Immature natural killer cell (primary cell): Measurements from ENCODE around the gene RNF5. TPM values are rescaled to one million over a fixed set of nuclear protein-coding genes. Genes with fewer than 3 reads are reported as not detected.
"Not testable (repeated sequence)": the region's sequence is repeated elsewhere in the genome, so short reads cannot be mapped to it uniquely, and the experiment has no call there.

Experiments
- DNase-seq, 3 donors: peaks; one replicate each; pipeline ENCODE4 v3.0.0; 2022; ENCODE audit warnings: mixed read lengths in 1 of 3
- H3K27ac Mint-ChIP-seq, 6 donors: one replicate each; pipeline ENCODE4 v1.8.0; 2020; ENCODE audit warnings: mixed read lengths in 6 of 6, mild to moderate bottlenecking in 5 of 6, inconsistent platforms in 4 of 6, moderate library complexity in 3 of 6
- H3K27me3 Mint-ChIP-seq, 3 donors: one replicate each; pipeline ENCODE4 v1.8.0; 2020 to 2021; ENCODE audit warnings: low read depth in 3 of 3, mild to moderate bottlenecking in 3 of 3, mixed read lengths in 3 of 3, moderate library complexity in 3 of 3, inconsistent platforms in 1 of 3
- H3K36me3 Mint-ChIP-seq, 3 donors: one replicate each; pipeline ENCODE4 v1.8.0; 2020; ENCODE audit warnings: mixed read lengths in 3 of 3, inconsistent platforms in 2 of 3, mild to moderate bottlenecking in 2 of 3
- H3K4me1 Mint-ChIP-seq, 2 donors: one replicate each; pipeline ENCODE4 v1.8.0; 2020; ENCODE audit warnings: inconsistent platforms in 2 of 2, mild to moderate bottlenecking in 2 of 2, mixed read lengths in 2 of 2, moderate library complexity in 1 of 2
- H3K4me3 Mint-ChIP-seq, 5 donors: one replicate each; pipeline ENCODE4 v1.8.0; 2020; ENCODE audit warnings: mild to moderate bottlenecking in 5 of 5, mixed read lengths in 5 of 5, inconsistent platforms in 3 of 5, moderate library complexity in 3 of 5
- H3K9me3 Mint-ChIP-seq, 6 donors: one replicate each; pipeline ENCODE4 v1.8.0; 2020; ENCODE audit warnings: mild to moderate bottlenecking in 6 of 6, mixed read lengths in 6 of 6, inconsistent platforms in 4 of 6, moderate library complexity in 3 of 6
- polyA plus RNA-seq, 3 donors: library from polyadenylated mRNA; unstranded; fragments of 300-500 nt; fragmentation: Illumina TruSeq; gene quantifications; one replicate each; pipeline ENCODE4 v1.2.3, GENCODE V29; 2021

Gene RNF5
- polyA plus RNA-seq = 100 to 1,000 TPM; 126 to 190 (median 165) TPM

GRCh38 chr6:32177788-32178546 is at the start of gene RNF5:
Gene RNF5, plus strand, starts transcription at chr6:32178405. Its CDS starts 107 bp downstream, at chr6:32178512.
- Mint-ChIP-seq H3K27ac (peak within 1 kb of the TSS; percentile 94 to 100 (median 98)), H3K4me3 (peak within 1 kb of the TSS; percentile 85 to 99 (median 91)), H3K27me3 (peaks cover 8 to 11% (median 9%) of the 10 kb centered on the region in 3 donors), H3K4me1 (peaks cover 66 to 67% of the 10 kb centered on the region in 2 donors), H3K36me3 (peaks cover 4 to 10% (median 6%) of the 10 kb centered on the region in 3 donors), H3K9me3 (no peaks in the 10 kb centered on the region)
- DNase-seq = peak; percentile 97 to 98 (median 98)

GRCh38 chr6:32128751-32129296 is 49.4 kb upstream of the RNF5 start:
- Mint-ChIP-seq H3K9me3 (no peaks in the 10 kb centered on the region), H3K36me3 (peaks cover 6 to 14% (median 11%) of the 10 kb centered on the region in 3 donors), H3K4me3 (peak overlapping the region; percentile 97 to 99 (median 98)), H3K27ac (peak overlapping the region; percentile 90 to 99 (median 98)), H3K27me3 (peaks cover 0 to 10% (median 3%) of the 10 kb centered on the region in 3 donors), H3K4me1 (peaks cover 50 to 58% of the 10 kb centered on the region in 2 donors)
- DNase-seq = no peak

- Mint-ChIP-seq H3K9me3 (no peaks in the 10 kb centered on the region), H3K36me3 (peaks cover 1 to 8% (median 5%) of the 10 kb centered on the region in 3 donors), H3K4me1 (peaks cover 45 to 51% of the 10 kb centered on the region in 2 donors), H3K27ac (peak overlapping the region; percentile 88 to 98 (median 96)), H3K27me3 (peaks cover 0 to 10% (median 3%) of the 10 kb centered on the region in 3 donors), H3K4me3 (peak overlapping the region; percentile 91 to 99 (median 96))
- no peak for DNase-seq
Measured at GRCh38 chr6:32129297-32130088, 48.7 kb upstream of the RNF5 start.

- Mint-ChIP-seq H3K36me3 (no peaks in the 10 kb centered on the region), H3K27me3 (peaks cover 0 to 10% (median 3%) of the 10 kb centered on the region in 3 donors), H3K4me3 (peak overlapping the region; percentile 1 to 68 (median 59)), H3K9me3 (no peaks in the 10 kb centered on the region), H3K27ac (peak overlapping the region in 2 of 6 donors; percentile 7 to 69), H3K4me1 (peaks cover 39 to 41% of the 10 kb centered on the region in 2 donors)
- DNase-seq = no peak
Measured at GRCh38 chr6:32131439-32131948, 46.7 kb upstream of the RNF5 start.

- H3K9me3 Mint-ChIP-seq = no peaks in the 10 kb centered on the region
Measured at GRCh38 chr6:32132110-32132509, 46.1 kb upstream of the RNF5 start.

GRCh38 chr6:32133786-32134185 is 44.4 kb upstream of the RNF5 start:
- no peak for DNase-seq
- Mint-ChIP-seq H3K4me1 (peaks cover 16 to 18% of the 10 kb centered on the region in 2 donors), H3K27me3 (peaks cover 0 to 7% (median 0%) of the 10 kb centered on the region in 3 donors), H3K9me3 (no peaks in the 10 kb centered on the region), H3K36me3 (no peaks in the 10 kb centered on the region), H3K27ac (no peak overlapping the region), H3K4me3 (no peak overlapping the region)

More at GRCh38 chr6:32132110-32132509, 46.1 kb upstream of the RNF5 start:
- Mint-ChIP-seq H3K36me3 (no peaks in the 10 kb centered on the region), H3K27ac (peak overlapping the region in 1 of 6 donors; percentile 7), H3K27me3 (peaks cover 0 to 7% (median 3%) of the 10 kb centered on the region in 3 donors), H3K4me1 (peaks cover 33 to 34% of the 10 kb centered on the region in 2 donors), H3K4me3 (peak overlapping the region in 2 of 5 donors; percentile 2 to 35)
- no peak for DNase-seq

GRCh38 chr6:32137454-32137853 is 40.8 kb upstream of the RNF5 start:
- H3K36me3 Mint-ChIP-seq = no peaks in the 10 kb centered on the region
- no peak for DNase-seq
- H3K4me3 Mint-ChIP-seq = no peak overlapping the region
- no peaks in the 10 kb centered on the region for H3K9me3 Mint-ChIP-seq
- peaks cover 2 to 4% (median 3%) of the 10 kb centered on the region in 3 donors for H3K27me3 Mint-ChIP-seq
- H3K27ac Mint-ChIP-seq = no peak overlapping the region
- no peaks in the 10 kb centered on the region for H3K4me1 Mint-ChIP-seq

GRCh38 chr6:32139590-32139989 is 38.6 kb upstream of the RNF5 start:
- H3K27me3 Mint-ChIP-seq = peaks cover 2 to 4% (median 3%) of the 10 kb centered on the region in 3 donors
- DNase-seq = no peak
- H3K4me3 Mint-ChIP-seq = no peak overlapping the region
- no peaks in the 10 kb centered on the region for H3K36me3 Mint-ChIP-seq
- no peaks in the 10 kb centered on the region for H3K4me1 Mint-ChIP-seq
- no peaks in the 10 kb centered on the region for H3K9me3 Mint-ChIP-seq
- no peak overlapping the region for H3K27ac Mint-ChIP-seq

GRCh38 chr6:32140420-32141046 is 37.7 kb upstream of the RNF5 start:
- peaks cover 2 to 6% (median 4%) of the 10 kb centered on the region in 3 donors for H3K27me3 Mint-ChIP-seq
- H3K36me3 Mint-ChIP-seq = no peaks in the 10 kb centered on the region
- peak overlapping the region in 1 of 6 donors; percentile 20 for H3K27ac Mint-ChIP-seq
- H3K9me3 Mint-ChIP-seq = no peaks in the 10 kb centered on the region
- no peak overlapping the region for H3K4me3 Mint-ChIP-seq
- no peak for DNase-seq
- H3K4me1 Mint-ChIP-seq = no peaks in the 10 kb centered on the region

- not testable (repeated sequence) for H3K27ac Mint-ChIP-seq, H3K9me3 Mint-ChIP-seq, H3K36me3 Mint-ChIP-seq, H3K4me3 Mint-ChIP-seq, DNase-seq
- H3K4me1 Mint-ChIP-seq = peaks cover 30 to 35% of the 10 kb centered on the region in 2 donors
- H3K27me3 Mint-ChIP-seq = peaks cover 6 to 19% (median 12%) of the 10 kb centered on the region in 3 donors
Measured at GRCh38 chr6:32144238-32144637, 34.0 kb upstream of the RNF5 start.

- Mint-ChIP-seq H3K4me1 (peaks cover 30 to 41% of the 10 kb centered on the region in 2 donors), H3K27me3 (peaks cover 7 to 23% (median 12%) of the 10 kb centered on the region in 3 donors), H3K4me3 (peak overlapping the region in 4 of 5 donors; percentile 2 to 61 (median 32)), H3K36me3 (peaks cover 0 to 7% (median 0%) of the 10 kb centered on the region in 3 donors), H3K27ac (peak overlapping the region in 3 of 6 donors; percentile 9 to 32 (median 13)), H3K9me3 (peaks cover 0 to 6% (median 2%) of the 10 kb centered on the region in 6 donors)
- DNase-seq = no peak
Measured at GRCh38 chr6:32146287-32146686, 31.9 kb upstream of the RNF5 start.

GRCh38 chr6:32146687-32147086 is 31.5 kb upstream of the RNF5 start:
- peak overlapping the region in 4 of 6 donors; percentile 9 to 32 (median 20) for H3K27ac Mint-ChIP-seq
- peak overlapping the region in 3 of 5 donors; percentile 2 to 61 (median 48) for H3K4me3 Mint-ChIP-seq
- peaks cover 0 to 7% (median 0%) of the 10 kb centered on the region in 3 donors for H3K36me3 Mint-ChIP-seq
- peaks cover 30 to 41% of the 10 kb centered on the region in 2 donors for H3K4me1 Mint-ChIP-seq
- DNase-seq = no peak
- H3K27me3 Mint-ChIP-seq = peaks cover 7 to 23% (median 12%) of the 10 kb centered on the region in 3 donors
- H3K9me3 Mint-ChIP-seq = peaks cover 0 to 6% (median 2%) of the 10 kb centered on the region in 6 donors
